ENCODE measurements around the gene LETM1.
A peak's percentile ranks its signal among the peaks of the same experiment; 100 is the strongest.

The LETM1 gene

DNA sequence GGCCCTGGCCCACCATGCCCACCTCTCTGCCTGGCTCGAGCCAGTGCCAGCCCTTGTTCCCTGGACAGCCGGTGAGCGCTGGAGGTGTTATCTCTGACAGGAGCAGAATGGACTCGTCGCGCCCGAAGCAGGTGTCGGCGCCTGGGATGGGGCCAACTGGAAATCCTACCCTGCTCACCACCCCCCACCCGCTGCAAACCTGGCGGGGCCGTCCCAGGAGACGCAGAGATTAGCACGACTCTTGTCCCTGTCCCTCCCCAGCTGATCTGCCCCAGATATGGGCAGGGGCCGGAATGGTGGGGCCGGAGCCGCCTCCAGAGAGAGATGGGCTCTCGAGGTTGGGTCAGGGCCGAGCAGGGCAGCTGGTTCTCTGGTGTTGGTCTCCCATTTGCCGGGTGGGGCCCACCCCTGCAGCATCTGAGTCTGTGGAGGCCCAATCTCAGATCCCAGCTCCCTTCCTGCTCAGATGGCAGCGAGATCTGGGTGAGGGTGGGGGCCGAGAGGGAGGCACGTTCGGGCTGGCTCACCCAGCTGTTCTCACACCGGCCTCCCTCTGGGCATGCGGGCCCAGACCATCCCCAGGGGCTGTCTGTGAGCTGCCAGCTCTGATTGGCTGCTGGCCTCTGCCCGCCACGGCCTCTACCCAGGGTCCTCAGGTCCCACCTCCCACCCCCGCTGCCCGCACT, 83.0 kb downstream of the LETM1 start:
- no peak for DNase-seq

DNA sequence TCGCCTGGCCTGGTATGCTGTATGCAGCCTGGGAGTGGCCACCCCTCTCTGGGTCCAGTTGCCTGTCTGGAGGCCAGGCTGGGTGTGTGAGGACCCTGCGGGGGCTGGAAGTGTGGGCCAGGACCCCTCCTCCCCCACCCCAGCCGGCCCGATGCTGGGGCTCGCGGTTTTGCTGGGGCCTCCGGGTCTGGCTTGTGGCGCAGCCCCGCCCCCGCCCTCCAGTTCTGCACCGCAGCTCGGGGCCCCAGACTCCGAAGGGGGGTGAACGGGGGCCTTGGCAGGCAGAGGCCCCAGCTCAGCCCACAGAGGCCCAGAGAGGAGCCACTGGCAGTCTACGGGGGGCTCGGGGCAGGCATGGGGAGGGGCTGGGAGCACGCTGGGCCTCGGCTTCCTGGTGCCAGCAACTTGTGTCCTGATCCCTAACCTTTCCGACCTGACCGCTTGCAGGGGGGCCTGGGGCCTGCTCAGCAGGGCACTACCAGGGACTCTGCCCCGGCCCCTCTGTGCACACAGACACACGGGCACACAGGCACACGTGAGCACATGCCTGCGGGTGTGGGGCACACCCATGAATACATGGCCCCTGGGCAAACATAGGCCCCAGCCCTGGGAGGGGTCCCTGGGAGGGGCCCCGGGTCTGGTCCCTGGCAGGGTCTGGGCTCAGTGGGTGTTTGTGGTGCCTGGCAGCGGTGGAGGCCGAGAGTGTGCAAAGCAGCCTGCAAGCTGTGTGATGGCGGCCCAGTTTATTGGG, 84.2 kb downstream of the LETM1 start:
- no peak for DNase-seq

DNA sequence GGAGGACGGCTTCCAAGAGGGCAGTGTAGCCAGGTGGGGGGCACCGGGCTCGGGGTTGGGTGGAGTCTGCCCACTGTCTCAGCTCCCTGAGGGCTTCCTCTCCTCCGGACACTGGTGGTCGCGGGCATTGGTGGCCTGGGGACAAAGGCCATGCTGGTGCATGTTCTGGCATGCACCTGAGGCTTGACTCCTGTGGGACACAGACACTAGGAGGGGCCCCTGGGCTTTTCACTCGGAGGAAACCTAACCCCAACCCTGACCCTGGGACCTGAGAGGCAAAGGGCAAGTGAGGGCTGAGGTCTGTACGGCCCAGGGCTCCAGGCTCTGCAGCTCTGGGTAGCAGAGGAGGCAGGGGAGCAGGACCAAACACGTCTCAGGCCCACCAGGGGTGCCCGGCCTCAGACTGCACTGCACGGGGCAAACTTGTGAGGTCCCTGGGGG, 85.1 kb downstream of the LETM1 start:
- no peak for DNase-seq

DNA sequence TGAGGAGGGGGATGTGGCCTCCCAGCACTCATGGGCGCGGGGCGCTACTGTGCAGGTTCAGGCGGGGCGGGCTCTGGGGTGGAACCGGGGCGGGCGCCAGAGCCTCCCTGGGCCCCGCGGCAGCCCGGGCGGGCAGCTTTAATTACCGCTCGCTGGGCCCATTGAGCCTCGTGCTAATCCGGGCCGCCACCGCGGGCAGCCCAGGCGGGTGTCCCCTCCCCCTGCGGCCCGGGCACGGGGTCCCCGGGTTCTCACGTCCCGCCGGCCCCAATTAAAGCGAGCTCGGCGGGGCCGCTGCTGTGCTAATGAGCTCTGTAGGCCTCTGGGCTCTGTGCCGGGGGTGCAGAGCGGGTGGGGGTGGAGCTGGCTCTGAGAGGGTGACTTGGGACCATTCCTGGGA, 85.7 kb downstream of the LETM1 start:
- no peak for DNase-seq

DNA sequence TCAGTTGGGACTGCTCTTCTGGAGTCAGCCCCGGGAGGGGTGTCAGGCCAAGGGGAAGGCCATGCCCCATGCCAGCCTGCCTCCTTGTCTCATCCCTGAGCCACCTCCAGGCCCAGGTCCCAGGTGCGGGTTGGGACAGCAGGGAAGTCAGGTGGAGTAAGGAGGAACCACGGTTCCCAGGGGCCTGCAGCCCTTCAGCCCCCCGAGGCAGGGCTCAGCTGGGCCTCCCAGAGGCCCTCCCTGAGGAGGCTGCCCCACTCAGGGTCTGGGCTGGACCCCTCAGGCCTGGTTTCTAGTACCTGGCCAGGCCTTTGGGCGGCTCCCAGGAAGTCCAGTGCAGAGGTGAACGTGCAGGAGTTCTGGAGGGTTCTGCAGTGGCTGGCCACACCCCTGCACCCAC, 86.3 kb downstream of the LETM1 start:
- DNase-seq: no peak

DNA sequence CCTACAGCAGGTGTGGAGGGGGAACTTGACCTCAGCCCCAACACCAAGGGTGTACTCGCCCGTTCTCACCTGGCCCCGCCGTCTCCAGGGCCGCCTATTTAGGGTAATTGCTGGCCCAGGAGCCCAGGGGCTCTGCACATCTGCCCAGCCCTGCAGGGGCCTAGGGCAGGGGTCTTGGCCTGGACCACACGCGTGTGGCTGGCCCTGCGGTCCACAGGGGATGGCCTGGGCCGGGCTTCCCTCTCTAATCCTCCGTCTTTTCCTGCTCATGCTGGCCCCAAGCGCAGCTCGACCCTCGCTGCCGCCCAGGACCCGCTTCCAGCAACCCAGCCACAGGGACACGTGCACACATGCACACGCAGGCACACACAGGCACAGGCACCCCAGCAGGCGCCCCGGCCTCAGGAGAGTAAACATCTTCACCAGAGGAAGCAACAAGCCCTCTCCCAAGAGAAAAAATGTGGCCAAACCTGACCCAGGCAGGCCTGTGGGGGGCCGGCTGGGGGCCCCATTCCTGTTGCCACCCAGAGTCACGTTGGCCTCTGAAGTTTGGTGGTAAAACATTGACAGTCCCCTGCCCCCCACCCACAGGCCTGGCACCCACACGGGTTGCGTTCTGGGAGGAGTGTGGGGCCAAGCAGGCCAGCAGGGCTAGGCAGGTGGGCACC, 87.5 kb downstream of the LETM1 start:
- DNase-seq: no peak

DNA sequence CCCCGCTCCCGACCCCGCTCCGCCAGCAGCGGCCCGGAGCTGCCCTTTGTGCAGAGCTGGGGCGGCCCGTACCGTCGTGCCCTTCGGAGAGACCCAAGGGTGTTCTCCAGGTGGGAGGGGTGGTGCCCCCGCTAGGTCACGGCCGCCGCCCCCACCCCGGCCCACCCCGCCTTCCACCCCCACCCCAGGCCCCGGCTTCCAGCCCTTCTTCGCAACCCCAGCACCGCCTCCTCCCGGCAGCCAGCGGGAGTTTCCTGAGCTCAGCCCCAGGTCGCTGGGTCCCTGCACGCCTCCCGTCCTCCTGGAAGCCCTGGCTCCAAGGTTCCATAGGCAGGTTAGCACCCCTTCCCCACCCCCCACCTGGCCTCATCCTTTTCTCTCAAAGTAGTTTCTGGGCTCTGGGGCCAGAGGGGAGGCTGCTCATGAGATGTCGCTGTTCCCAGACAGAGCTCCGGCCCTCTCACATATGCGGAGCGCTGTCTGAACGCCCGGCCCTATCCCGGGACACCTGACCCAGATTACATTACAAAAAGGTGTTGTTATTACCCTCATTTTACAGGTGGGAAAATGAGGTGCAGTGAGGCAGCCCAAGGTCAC, 88.1 kb downstream of the LETM1 start:
- peak in 1 of 2 experiments; percentile 17 for DNase-seq

DNA sequence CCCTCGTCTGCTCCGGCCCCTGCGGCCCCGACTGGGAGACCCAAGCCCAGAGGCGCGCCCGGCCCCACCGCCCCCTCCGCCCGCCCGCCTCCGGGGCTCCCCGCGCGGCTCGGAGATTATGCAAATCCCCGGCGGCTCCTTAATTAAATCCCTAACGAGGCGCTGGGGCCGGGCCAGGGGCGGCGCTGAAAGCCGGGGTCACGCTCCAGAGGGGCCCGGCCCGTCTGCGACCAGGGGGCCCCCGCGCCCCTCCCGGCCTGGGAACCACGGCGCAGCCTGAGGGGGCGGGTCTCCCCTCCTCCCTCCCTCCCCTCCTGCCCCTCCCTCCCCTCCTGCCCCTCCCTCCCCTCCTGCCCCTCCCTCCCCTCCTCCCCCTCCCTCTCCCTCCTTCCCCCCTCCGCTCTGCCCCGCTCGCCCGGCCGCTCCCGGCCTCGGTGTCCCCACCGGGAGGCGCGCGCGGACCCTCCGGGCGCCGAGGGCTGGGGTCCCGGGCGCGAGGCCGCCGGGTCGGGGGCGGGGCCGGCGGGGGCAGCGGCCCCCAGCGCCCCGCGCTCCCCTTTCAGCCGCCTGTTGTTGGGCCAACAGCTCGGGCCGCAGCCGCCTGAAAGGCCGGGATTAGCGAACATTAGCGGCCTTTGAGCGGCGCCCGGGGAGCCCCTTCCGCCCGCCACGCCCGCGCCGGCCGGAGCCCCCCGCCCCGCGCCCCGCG, 88.7 kb downstream of the LETM1 start:
- DNase-seq: no peak

DNA sequence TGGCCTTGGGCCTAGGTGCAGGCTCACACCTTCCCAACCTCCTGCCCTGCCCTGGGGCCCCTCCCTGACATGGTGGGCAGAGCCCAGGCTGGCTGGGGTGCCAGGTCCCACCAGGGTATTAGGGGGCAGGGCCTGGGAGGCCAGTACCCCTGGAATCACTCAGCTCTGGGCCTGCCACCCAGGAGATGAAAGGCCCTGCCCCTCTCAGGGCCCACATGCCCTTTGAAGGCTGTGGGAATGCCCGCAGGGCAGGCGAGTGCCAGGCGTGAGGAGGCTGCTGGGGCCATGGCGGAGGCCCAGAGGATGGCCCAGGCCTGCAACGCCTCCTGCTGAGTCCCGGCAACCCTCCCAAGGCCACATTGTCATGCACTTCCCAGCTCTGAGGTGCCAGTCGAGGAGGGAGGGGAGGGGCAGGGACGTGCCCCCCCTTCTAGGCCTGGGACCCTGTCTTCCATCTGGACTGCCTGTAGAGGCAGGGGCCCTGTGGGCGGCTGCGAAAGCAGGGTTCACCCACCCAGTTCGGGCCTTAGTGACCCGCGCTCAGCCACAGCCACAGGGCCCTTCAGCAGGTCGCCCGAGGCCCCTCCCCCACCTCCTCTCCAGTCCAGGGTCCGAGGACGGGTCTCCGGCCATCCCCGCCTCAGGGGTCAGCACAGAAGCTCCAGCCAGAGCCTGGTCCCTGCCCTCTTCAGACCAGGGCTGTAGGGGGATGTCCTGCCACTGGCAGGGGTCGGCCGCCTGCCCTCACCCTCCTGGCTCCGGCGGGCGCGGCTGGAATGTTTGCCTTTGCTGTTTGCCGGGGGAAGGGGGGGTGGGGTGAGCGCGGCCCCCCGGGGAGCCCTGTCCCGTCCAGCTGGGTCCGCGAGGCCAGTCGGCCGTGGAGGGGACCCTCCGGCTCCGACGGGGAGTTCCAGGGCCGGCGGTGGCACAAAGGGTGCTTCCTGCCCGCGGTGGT, 89.6 kb downstream of the LETM1 start:
- no peak for DNase-seq

DNA sequence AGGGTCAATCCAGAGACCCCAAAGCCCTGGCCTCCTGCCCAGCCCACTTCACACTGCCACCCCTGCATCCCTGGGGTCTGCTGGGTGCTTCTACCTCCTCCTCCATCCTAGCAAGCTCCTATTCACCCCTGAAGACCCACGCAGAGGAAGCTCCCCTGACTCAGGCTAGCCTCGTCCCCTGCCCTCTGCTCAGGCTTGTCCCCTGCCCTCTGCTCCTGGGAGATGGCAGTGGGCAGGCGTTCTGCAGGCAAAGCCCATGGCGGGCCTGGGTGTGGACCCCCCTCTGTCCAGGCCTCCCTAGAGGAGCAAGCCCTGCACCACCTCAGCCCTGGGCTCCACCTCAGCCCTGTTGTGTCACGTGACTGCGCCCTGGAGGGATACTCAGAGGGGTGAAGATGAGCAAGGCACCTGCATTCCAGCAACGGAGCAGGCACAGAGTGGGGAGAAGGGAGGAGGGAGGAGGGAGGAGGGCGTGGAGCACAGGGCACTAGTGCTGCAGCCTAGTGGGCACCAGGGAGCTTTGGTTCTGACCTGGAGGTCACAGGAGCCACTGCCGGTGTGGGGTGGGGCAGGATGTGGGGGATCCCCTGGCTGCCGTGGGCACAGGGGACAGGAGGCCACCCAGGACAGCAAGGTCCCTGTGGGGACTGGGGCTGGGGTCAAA, 90.4 kb downstream of the LETM1 start:
- DNase-seq: no peak

DNA sequence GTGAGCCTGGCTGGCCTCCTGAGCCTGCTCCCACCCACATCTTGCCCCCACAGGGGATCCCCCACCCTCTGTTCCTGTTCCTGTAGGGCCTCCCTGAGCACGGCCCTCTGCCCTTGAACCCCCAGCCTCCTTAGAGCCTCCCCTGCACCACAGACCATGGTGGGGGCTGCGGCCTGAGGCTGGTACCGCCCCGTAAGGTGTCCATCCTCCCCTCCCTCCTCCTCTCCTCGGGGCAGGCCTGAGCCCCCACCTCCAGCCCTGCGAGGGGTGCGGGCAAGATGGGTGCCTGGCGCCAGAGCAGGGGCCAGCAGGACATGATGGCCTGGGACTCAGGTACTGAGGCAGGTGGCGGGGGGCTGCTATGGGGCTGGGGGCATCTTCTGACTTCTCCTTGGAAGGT, 91.3 kb downstream of the LETM1 start:
- DNase-seq: no peak

DNA sequence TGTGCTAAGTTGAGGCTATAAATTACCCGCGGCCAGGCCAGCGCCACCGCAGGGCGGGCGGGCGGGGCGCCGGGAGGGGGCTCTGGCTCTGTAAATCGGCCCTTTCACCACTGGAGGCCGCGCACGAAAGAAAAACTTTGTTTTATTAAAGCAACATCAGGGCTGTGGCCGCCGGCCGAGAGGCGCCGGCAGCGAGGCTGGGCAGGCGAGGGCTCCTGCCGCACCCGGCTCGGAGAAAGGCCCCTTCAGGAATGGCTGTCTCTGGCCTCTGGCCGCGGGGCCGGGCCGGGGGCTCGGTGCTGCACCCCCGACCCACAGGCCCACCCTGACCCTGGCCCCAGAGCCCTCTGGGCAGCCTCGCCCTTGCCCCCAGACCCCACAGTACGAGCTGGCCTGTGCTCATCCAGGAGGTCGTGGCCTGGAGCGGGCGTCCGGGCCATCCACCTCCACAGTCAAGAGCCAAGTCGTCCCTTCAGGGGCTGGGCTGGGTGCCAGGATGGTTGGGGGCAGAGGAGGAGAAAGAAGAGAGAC, 92.3 kb downstream of the LETM1 start:
- no peak for DNase-seq

DNA sequence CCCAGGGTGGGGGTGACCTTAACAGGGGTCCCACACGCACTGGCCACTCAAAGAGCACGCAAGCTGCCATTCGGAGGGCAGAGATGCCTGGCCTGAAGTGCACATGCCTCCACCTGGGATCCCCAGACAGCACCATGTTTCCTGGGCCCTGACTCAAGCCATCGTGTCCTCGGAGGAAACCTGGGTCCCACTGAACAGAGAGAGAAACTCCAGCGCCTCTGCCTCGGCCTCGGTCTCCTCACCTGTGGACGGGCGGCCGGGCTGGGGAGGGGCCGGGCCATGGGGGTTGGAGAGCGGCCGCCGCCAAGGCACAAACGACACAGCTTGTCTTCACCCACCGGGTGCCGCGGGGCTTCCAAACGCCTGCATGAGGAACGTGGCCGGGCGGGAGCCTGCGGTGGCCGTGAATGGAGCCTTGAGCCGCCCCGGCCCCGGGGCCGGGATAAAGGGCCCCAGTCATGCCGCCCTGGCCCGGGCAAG, 92.8 kb downstream of the LETM1 start:
- no peak for DNase-seq

DNA sequence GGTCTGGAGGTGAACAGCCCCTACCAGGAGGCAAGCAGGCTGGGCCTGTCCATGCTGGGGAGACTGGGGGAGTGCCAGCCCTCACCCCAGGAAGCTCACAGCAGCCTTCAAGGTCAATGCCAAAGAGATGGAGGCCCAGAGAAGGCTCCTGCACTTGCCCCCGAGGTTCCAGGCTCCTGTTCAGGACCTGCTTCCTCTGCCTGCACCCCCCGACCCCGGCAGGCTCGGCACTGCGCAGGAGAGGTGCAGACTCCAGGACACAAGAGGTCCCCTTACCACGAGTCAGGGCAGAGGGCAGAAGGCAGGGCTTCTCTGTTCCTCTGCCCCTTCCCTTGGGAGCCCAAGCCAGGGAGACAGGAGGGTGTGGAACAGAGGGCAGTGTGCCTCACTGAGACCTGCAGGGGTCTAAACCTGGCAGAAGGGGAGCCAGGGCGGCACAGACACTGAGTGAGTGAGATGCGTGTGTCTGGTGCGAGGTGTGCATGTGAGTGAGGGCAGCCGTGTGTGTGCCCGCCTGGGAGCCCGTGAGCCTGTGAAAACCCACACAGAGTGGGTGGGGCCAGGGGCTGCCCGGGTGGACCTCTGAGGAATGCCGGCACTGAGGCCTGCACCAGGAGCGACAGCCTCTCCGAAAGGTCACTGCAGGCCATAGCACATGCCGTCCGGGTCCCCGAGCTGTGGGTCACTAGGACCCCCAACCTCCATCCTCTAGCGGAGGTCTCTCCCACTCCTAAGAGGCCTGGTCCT, 93.5 kb downstream of the LETM1 start:
- no peak for DNase-seq

Data from NCI-H1930 (cell line).